GM12891 (cell line): ENCODE results near the gene ROGDI.

Experiments
- POLR2A ChIP-seq: IDR thresholded peaks from 2 replicates; pipeline ENCODE4 v1.6.1; 2011; ENCODE audit warnings: low read depth, low read length, control low read depth
- POLR2AphosphoS5 ChIP-seq: IDR thresholded peaks from 2 replicates; pipeline ENCODE4 v1.6.1; 2011; ENCODE audit warnings: low read depth, low read length, control low read depth

- TF ChIP-seq POLR2AphosphoS5 (no peak), POLR2A (no peak)
Observed at GRCh38 chr16:4780235-4780634, 22.2 kb downstream of the ROGDI start.
